Prostate gland (tissue), 2 donors: ENCODE results near the gene HBS1L. TPM values are rescaled to one million over a fixed set of nuclear protein-coding genes. Genes with fewer than 3 reads are reported as not detected.

Experiments
- DNase-seq: peaks from one replicate; pipeline ENCODE4 v3.0.0-alpha.2; 2019; ENCODE audit warnings: low spot score
- H3K27ac ChIP-seq, 2 donors: fragments of 200-600 bp; sonication (generic); 2 replicates each; pipeline ENCODE4 v1.5.1; 2017 to 2019
- H3K27me3 ChIP-seq: fragments of 200-600 bp; sonication (generic); replicated peaks from 2 replicates; pipeline ENCODE4 v1.5.1; 2019; ENCODE audit not compliant: insufficient read depth
- H3K36me3 ChIP-seq, 2 donors: fragments of 200-600 bp; sonication (generic); 1 replicate in 1 of 2; 2 replicates in 1 of 2; pipeline versions ENCODE4 v1.5.1 to v1.8.1; 2017 to 2019
- H3K4me1 ChIP-seq: fragments of 200-600 bp; sonication (generic); replicated peaks from 2 replicates; pipeline ENCODE4 v1.5.1; 2019
- H3K4me3 ChIP-seq, 2 donors: fragments of 200-600 bp; sonication (generic); 2 replicates each; pipeline ENCODE4 v1.5.1; 2017 to 2019
- H3K9me3 ChIP-seq: fragments of 200-600 bp; sonication (generic); 2 replicates; pipeline ENCODE4 v1.5.1; 2017
- CTCF ChIP-seq, 4 experiments: fragments of 200-600 bp in 2 of 4; fragments of 450-650 bp in 2 of 4; sonication (generic) in 2 of 4; IDR thresholded peaks; 1 replicate in 3 of 4; 2 replicates in 1 of 4; pipeline ENCODE4 v1.5.1; 2016 to 2019; ENCODE audit warnings: antibody characterized with exemption in 4 of 4, mild to moderate bottlenecking in 2 of 4, moderate library complexity in 2 of 4
- POLR2A ChIP-seq: fragments of 450-650 bp; IDR thresholded peaks from one replicate; pipeline ENCODE4 v1.6.1; 2016; ENCODE audit warnings: antibody characterized with exemption, mild to moderate bottlenecking
- POLR2AphosphoS5 ChIP-seq: sonication (generic); formaldehyde crosslinking; IDR thresholded peaks from one replicate; pipeline ENCODE4 v1.6.1; 2017; ENCODE audit warnings: antibody characterized with exemption
- WGBS: methylation state at CpG from one replicate; pipeline ENCODE4 v1.1.5; 2018; 5-methylcytosine and 5-hydroxymethylcytosine counted together
- intact Hi-C: fragments of 100-400 bp; cut with DNase I; formaldehyde crosslinking; loops from one replicate; pipeline ENCODE4 v1.14.2; 2022
- total RNA-seq, 2 donors: library from RNA; depleted of rRNA; stranded (reverse); fragments of >200 nt; gene quantifications; one replicate each; pipeline ENCODE4 v1.1.0, GENCODE V29; 2016

The HBS1L gene
- total RNA-seq, 2 donors from 2014 or later, result 54.2 to 72.1 TPM

GRCh38 chr6:134943522-134944111 is 111.0 kb downstream of the HBS1L start:
- Histone ChIP-seq H3K27ac (no peak overlapping the region), H3K36me3 (no peaks in the 10 kb centered on the region), H3K9me3 (no peaks in the 10 kb centered on the region), H3K27me3 (no peaks in the 10 kb centered on the region), H3K4me3 (no peak overlapping the region), H3K4me1 (no peaks in the 10 kb centered on the region)
- TF ChIP-seq POLR2A, result no peak
- no peak for TF ChIP-seq CTCF (IDR thresholded peaks at IDR 0.05)
- no peak for TF ChIP-seq POLR2AphosphoS5
- no peak for DNase-seq
- intact Hi-C loops, result loop anchor here (5.0 kb wide), 2 partner anchors 771 to 786 kb away; no protein-coding TSS in a partner anchor
- 98% methylated on average over 9 of the region's 9 CpGs for WGBS

GRCh38 chr6:134938896-134939295 is 115.7 kb downstream of the HBS1L start:
- Histone ChIP-seq H3K27me3 (no peaks in the 10 kb centered on the region), H3K36me3 (no peaks in the 10 kb centered on the region), H3K27ac (no peak overlapping the region), H3K4me3 (no peak overlapping the region), H3K4me1 (no peaks in the 10 kb centered on the region), H3K9me3 (no peaks in the 10 kb centered on the region)
- DNase-seq, result no peak
- intact Hi-C loops, result no loop called here
- 76% methylated on average over 5 of the region's 5 CpGs for whole genome bisulfite sequencing
- no peak for TF ChIP-seq POLR2AphosphoS5
- no peak for TF ChIP-seq CTCF (IDR thresholded peaks at IDR 0.05)
- TF ChIP-seq POLR2A, result no peak

GRCh38 chr6:134937426-134937825 is 117.2 kb downstream of the HBS1L start:
- WGBS, result 81% methylated on average over 5 of the region's 5 CpGs
- no peak overlapping the region for H3K4me3 ChIP-seq
- TF ChIP-seq POLR2AphosphoS5 (no peak), POLR2A (no peak)
- intact Hi-C loops, result no loop called here
- DNase-seq, result no peak
- H3K27me3 ChIP-seq, result no peaks in the 10 kb centered on the region
- H3K9me3 ChIP-seq, result no peaks in the 10 kb centered on the region
- no peaks in the 10 kb centered on the region for H3K36me3 ChIP-seq
- H3K4me1 ChIP-seq, result no peaks in the 10 kb centered on the region
- no peak overlapping the region for H3K27ac ChIP-seq

- no peak for DNase-seq
- Histone ChIP-seq H3K36me3 (no peaks in the 10 kb centered on the region), H3K27me3 (no peaks in the 10 kb centered on the region), H3K4me1 (no peaks in the 10 kb centered on the region), H3K4me3 (no peak overlapping the region), H3K9me3 (no peaks in the 10 kb centered on the region), H3K27ac (no peak overlapping the region)
- no peak for TF ChIP-seq POLR2A
- no peak for TF ChIP-seq CTCF (IDR thresholded peaks at IDR 0.05)
- TF ChIP-seq POLR2AphosphoS5, result no peak
- intact Hi-C loops, result no loop called here
- WGBS, result 79% methylated on average over 5 of the region's 5 CpGs
Measured at GRCh38 chr6:134936931-134937330, 117.7 kb downstream of the HBS1L start.

GRCh38 chr6:134936476-134936875 is 118.1 kb downstream of the HBS1L start:
- Histone ChIP-seq H3K4me3 (no peak overlapping the region), H3K36me3 (no peaks in the 10 kb centered on the region), H3K27ac (no peak overlapping the region), H3K27me3 (no peaks in the 10 kb centered on the region), H3K4me1 (no peaks in the 10 kb centered on the region), H3K9me3 (no peaks in the 10 kb centered on the region)
- TF ChIP-seq CTCF (IDR thresholded peaks at IDR 0.05) (no peak), POLR2A (no peak), POLR2AphosphoS5 (no peak)
- intact Hi-C loops, result no loop called here
- no peak for DNase-seq
- 94% methylated on average over 5 of the region's 5 CpGs for WGBS
